Mucosa of gallbladder (tissue), 1 donor: ENCODE measurements around the gene OR5H6. TPM values are rescaled to one million over a fixed set of nuclear protein-coding genes. Genes with fewer than 3 reads are reported as not detected.
"Not testable (repeated sequence)": the region's sequence is repeated elsewhere in the genome, so short reads cannot be mapped to it uniquely, and the experiment has no call there.

Experiments
- DNase-seq: peaks from one replicate; pipeline ENCODE4 v3.0.0-alpha.2; 2020; ENCODE audit warnings: low spot score
- total RNA-seq: library from RNA; stranded (reverse); gene quantifications from one replicate; pipeline ENCODE4 v1.2.1, GENCODE V29; 2021
- donor health status: DM: no; HTN: no; CAD: no.

OR5H6 gene
- total RNA-seq = not detected

GRCh38 chr3:98263944-98264343 is at the start of gene OR5H6:
Gene OR5H6 (plus strand): TSS chr3:98264244. CDS start chr3:98264333, 89 bp downstream.
- DNase-seq = no peak

GRCh38 chr3:98215051-98215450 is 49.0 kb upstream of the OR5H6 start:
- no peak for DNase-seq

GRCh38 chr3:98223907-98224672 is 40.0 kb upstream of the OR5H6 start:
- DNase-seq = no peak

- DNase-seq = no peak
These were observed 31.6 kb upstream of the OR5H6 start for GRCh38 chr3:98232489-98232888.

- no peak for DNase-seq
These were observed 30.6 kb upstream of the OR5H6 start for GRCh38 chr3:98233468-98233867.

- DNase-seq = no peak
These were observed 23.9 kb upstream of the OR5H6 start for GRCh38 chr3:98240131-98240530.

- no peak for DNase-seq
These were observed 21.9 kb upstream of the OR5H6 start for GRCh38 chr3:98242155-98242554.

- DNase-seq = no peak
These were observed 20.2 kb upstream of the OR5H6 start for GRCh38 chr3:98243843-98244242.

GRCh38 chr3:98246142-98246541 is 17.9 kb upstream of the OR5H6 start:
- DNase-seq = no peak

- DNase-seq = not testable (repeated sequence)
These were observed 8.0 kb upstream of the OR5H6 start for GRCh38 chr3:98256026-98256425.

GRCh38 chr3:98259707-98260106 is 4.3 kb upstream of the OR5H6 start:
- no peak for DNase-seq

- DNase-seq = no peak
These were observed 2.0 kb upstream of the OR5H6 start for GRCh38 chr3:98262046-98262445.

- DNase-seq = no peak
These were observed 5.8 kb downstream of the OR5H6 start for GRCh38 chr3:98269846-98270245.

GRCh38 chr3:98272126-98272525 is 8.1 kb downstream of the OR5H6 start:
- no peak for DNase-seq

GRCh38 chr3:98274914-98275313 is 10.9 kb downstream of the OR5H6 start:
- DNase-seq = no peak

GRCh38 chr3:98282205-98282604 is 18.2 kb downstream of the OR5H6 start, which contains the start of gene OR5H2:
Gene OR5H2 (plus strand): TSS chr3:98282505. CDS start chr3:98282903, 398 bp downstream.
- no peak for DNase-seq

- no peak for DNase-seq
These were observed 26.9 kb downstream of the OR5H6 start for GRCh38 chr3:98290916-98291315.

GRCh38 chr3:98291332-98291957 is 27.4 kb downstream of the OR5H6 start:
- DNase-seq = no peak

Other genes starting within 250 kb of the OR5H6 start
- gene GABRR3, start 228.9 kb upstream of the OR5H6 start, total RNA-seq = not detected
- gene OR5AC2, start 177.1 kb upstream of the OR5H6 start, total RNA-seq = not detected
- not detected for gene OR5H1, start 133.5 kb upstream of the OR5H6 start, total RNA-seq
- gene OR5H14, start 116.8 kb upstream of the OR5H6 start, total RNA-seq = not detected
- not detected for gene OR5H15, start 97.5 kb upstream of the OR5H6 start, total RNA-seq
- gene OR5H2, start 18.3 kb downstream of the OR5H6 start, total RNA-seq = not detected
- not detected for gene OR5K4, start 89.6 kb downstream of the OR5H6 start, total RNA-seq
- gene OR5K3, start 126.4 kb downstream of the OR5H6 start, total RNA-seq = not detected
- not detected for gene OR5K1, start 199.0 kb downstream of the OR5H6 start, total RNA-seq
- gene OR5K2, start 233.4 kb downstream of the OR5H6 start, total RNA-seq = not detected